Left renal cortex interstitium (tissue), 4 donors: Measurements from ENCODE around the gene SNX2. TPM values are rescaled to one million over a fixed set of nuclear protein-coding genes. Genes with fewer than 3 reads are reported as not detected.
A peak's percentile ranks its signal among the peaks of the same experiment; 100 is the strongest.
"Not testable (repeated sequence)": the region's sequence is repeated elsewhere in the genome, so short reads cannot be mapped to it uniquely, and the experiment has no call there.

ENCODE experiments used
- DNase-seq, 4 donors: peaks; one replicate each; pipeline ENCODE4 v3.0.0-alpha.2; 2013; ENCODE audit warnings: low read depth in 4 of 4, low spot score in 2 of 4, missing footprints in 1 of 4
- polyA plus RNA-seq, 4 donors: library from polyadenylated mRNA; unstranded; fragments of 120-200 nt; gene quantifications; one replicate each; pipeline ENCODE4 v1.2.1, GENCODE V29; 2013; ENCODE audit not compliant: insufficient read length in 4 of 4

Gene SNX2
- 100 to 1,000 TPM; 119 to 175 (median 145) TPM for polyA plus RNA-seq

- DNase-seq = peak; percentile 75 to 82 (median 78)
Observed at GRCh38 chr5:122774861-122775549, at the start of gene SNX2. Gene SNX2 (plus strand): TSS chr5:122775080. CDS start chr5:122775104, 24 bp downstream.

GRCh38 chr5:122727112-122727541, 47.8 kb upstream of the SNX2 start:
- DNase-seq = no peak

- no peak for DNase-seq
Observed at GRCh38 chr5:122730037-122730436, 44.8 kb upstream of the SNX2 start.

GRCh38 chr5:122730456-122730855, 44.4 kb upstream of the SNX2 start:
- DNase-seq = no peak

- no peak for DNase-seq
Observed at GRCh38 chr5:122736086-122736845, 38.6 kb upstream of the SNX2 start.

- no peak for DNase-seq
Observed at GRCh38 chr5:122738088-122738487, 36.8 kb upstream of the SNX2 start.

GRCh38 chr5:122741681-122742080, 33.2 kb upstream of the SNX2 start:
- DNase-seq = no peak

GRCh38 chr5:122743261-122743660, 31.6 kb upstream of the SNX2 start:
- no peak for DNase-seq

- DNase-seq = no peak
Observed at GRCh38 chr5:122745597-122745996, 29.3 kb upstream of the SNX2 start.

GRCh38 chr5:122749886-122750285, 25.0 kb upstream of the SNX2 start:
- DNase-seq = no peak

- no peak for DNase-seq
Observed at GRCh38 chr5:122751293-122751782, 23.5 kb upstream of the SNX2 start.

- no peak for DNase-seq
Observed at GRCh38 chr5:122753500-122753899, 21.4 kb upstream of the SNX2 start.

- DNase-seq = no peak
Observed at GRCh38 chr5:122755783-122756182, 19.1 kb upstream of the SNX2 start.

- DNase-seq = no peak
Observed at GRCh38 chr5:122756264-122756911, 18.5 kb upstream of the SNX2 start.

GRCh38 chr5:122757285-122757684, 17.6 kb upstream of the SNX2 start:
- no peak for DNase-seq

- DNase-seq = no peak
Observed at GRCh38 chr5:122759241-122760070, 15.4 kb upstream of the SNX2 start.

- no peak for DNase-seq
Observed at GRCh38 chr5:122760236-122760635, 14.6 kb upstream of the SNX2 start.

- no peak for DNase-seq
Observed at GRCh38 chr5:122761115-122761514, 13.8 kb upstream of the SNX2 start.

- DNase-seq = not testable (repeated sequence)
Observed at GRCh38 chr5:122761896-122762295, 13.0 kb upstream of the SNX2 start.

GRCh38 chr5:122766130-122766529, 8.8 kb upstream of the SNX2 start:
- DNase-seq = no peak
